Adrenal gland (tissue), 12 donors: ENCODE results near the gene KCNMA1. TPM values are rescaled to one million over a fixed set of nuclear protein-coding genes. Genes with fewer than 3 reads are reported as not detected.

Source experiments
- DNase-seq, 7 donors: peaks; one replicate each; pipeline ENCODE4 v3.0.0-alpha.2; 2019 to 2020
- H3K27ac ChIP-seq, 5 donors: fragments of 200-600 bp; sonication (generic) in 4 of 5; 1 replicate in 3 of 5; 2 replicates in 2 of 5; pipeline versions ENCODE4 v1.5.1 to v1.8.0; 2016 to 2020; ENCODE audit warnings: mild to moderate bottlenecking in 1 of 5
- H3K27me3 ChIP-seq: fragments of 200-600 bp; 2 replicates; pipeline ENCODE4 v1.8.0; 2021
- H3K36me3 ChIP-seq, 2 donors: fragments of 200-600 bp; replicated peaks in 1 of 2; 1 replicate in 1 of 2; 2 replicates in 1 of 2; pipeline versions ENCODE4 v1.5.1 to v1.8.0; 2018 to 2022
- H3K4me1 ChIP-seq, 2 donors: fragments of 200-600 bp; replicated peaks in 1 of 2; 1 replicate in 1 of 2; 2 replicates in 1 of 2; pipeline versions ENCODE4 v1.5.1 to v1.8.0; 2018 to 2021
- H3K4me3 ChIP-seq, 4 donors: fragments of 200-600 bp; sonication (generic) in 3 of 4; one replicate each; pipeline ENCODE4 v1.5.1; 2016 to 2018
- H3K9me3 ChIP-seq, 3 donors: fragments of 200-600 bp; sonication (generic) in 1 of 3; replicated peaks in 1 of 3; 1 replicate in 2 of 3; 2 replicates in 1 of 3; pipeline versions ENCODE4 v1.5.1 to v1.8.0; 2016 to 2021
- CTCF ChIP-seq, 6 experiments: fragments of 450-650 bp in 4 of 6; fragments of 200-600 bp in 2 of 6; sonication (generic) in 1 of 6; IDR thresholded peaks; 1 replicate in 5 of 6; 2 replicates in 1 of 6; pipeline versions ENCODE4 v1.5.1 to v1.8.0; 2016 to 2021; ENCODE audit warnings: antibody characterized with exemption in 6 of 6, mild to moderate bottlenecking in 2 of 6, moderate library complexity in 1 of 6
- POLR2A ChIP-seq, 2 donors: fragments of 450-650 bp; IDR thresholded peaks; one replicate each; pipeline ENCODE4 v1.6.1; 2017; ENCODE audit warnings: antibody characterized with exemption in 2 of 2, mild to moderate bottlenecking in 2 of 2, moderate library complexity in 1 of 2
- WGBS, 4 donors: extraction: QIAGEN DNeasy Blood & Tissue Kit in 2 of 4; methylation state at CpG; one replicate each; pipeline versions ENCODE4 v1.1.5 to v1.1.7; 2013 to 2017; 5-methylcytosine and 5-hydroxymethylcytosine counted together
- intact Hi-C, 2 donors: fragments of 100-400 bp; cut with DNase I; formaldehyde crosslinking; loops; one replicate each; pipeline versions ENCODE4 v1.14.1 to v1.15.0; 2022 to 2023
- polyA plus RNA-seq, 3 donors: library from polyadenylated mRNA; stranded (reverse); fragments of 200-250 nt in 2 of 3; fragments of 350-450 nt in 1 of 3; fragmentation: Illumina TruSeq in 1 of 3; extraction: RNeasy Lipid Tissue Mini Kit (QIAGEN cat#74804) in 1 of 3; gene quantifications; one replicate each; pipeline ENCODE4 v1.2.3, GENCODE V29; 2013 to 2014
- total RNA-seq, 9 donors: library from RNA; depleted of rRNA in 4 of 9; stranded (reverse); fragments of >200 nt in 4 of 9; fragments of 120-200 nt in 1 of 9; fragmentation: NEBNext Ultra II Directional in 1 of 9; extraction: Animal tissue kit (Norgen Biotek cat#: 25700) in 1 of 9; gene quantifications; one replicate each; pipeline versions ENCODE4 v1.1.0 to v1.2.4, GENCODE V29; 2013 to 2023
- donor health status: healthy with polysubstance abuse.
- donor health status: Bipolar disorder and iron deficiency.
- donor health status: DM: yes; HTN: yes; CAD: no.
- donor health status: DM: no; HTN: no; CAD: no.
- donor health status: DM: no; HTN: no; CAD: no.
- donor health status: DM: yes; HTN: yes; CAD: no.

Gene KCNMA1
- total and polyA plus RNA-seq, 12 donors, result 6.4 to 37.7 (median 13.4) TPM

GRCh38 chr10:76871697-76872295 lies 765.8 kb downstream of the KCNMA1 start:
- TF ChIP-seq POLR2A (IDR thresholded peaks at IDR 0.05) (no peak), CTCF (IDR thresholded peaks at IDR 0.05) (no peak)
- Histone ChIP-seq H3K27me3 (no peaks in the 10 kb centered on the region), H3K4me1 (no peaks in the 10 kb centered on the region), H3K27ac (no peak overlapping the region), H3K9me3 (no peaks in the 10 kb centered on the region), H3K36me3 (no peaks in the 10 kb centered on the region), H3K4me3 (no peak overlapping the region)
- no peak for DNase-seq
- WGBS, 4 donors, result 81 to 95% (median 86%) methylated on average over 2 of the region's 2 CpGs
- intact Hi-C loops, result no loop called here

GRCh38 chr10:76869931-76870330 lies 767.7 kb downstream of the KCNMA1 start:
- no peak overlapping the region for H3K4me3 ChIP-seq
- no peaks in the 10 kb centered on the region for H3K9me3 ChIP-seq
- WGBS, 4 donors, result 82 to 86% (median 85%) methylated on average over 7 to 10 of the region's 10 CpGs
- intact Hi-C loops, result no loop called here
- no peak overlapping the region for H3K27ac ChIP-seq
- no peaks in the 10 kb centered on the region for H3K4me1 ChIP-seq
- H3K36me3 ChIP-seq, result no peaks in the 10 kb centered on the region
- no peak for TF ChIP-seq POLR2A (IDR thresholded peaks at IDR 0.05)
- TF ChIP-seq CTCF (IDR thresholded peaks at IDR 0.05), result no peak
- H3K27me3 ChIP-seq, result no peaks in the 10 kb centered on the region
- DNase-seq, result no peak

- H3K4me1 ChIP-seq, result no peaks in the 10 kb centered on the region
- H3K4me3 ChIP-seq, result no peak overlapping the region
- no peaks in the 10 kb centered on the region for H3K36me3 ChIP-seq
- no peaks in the 10 kb centered on the region for H3K9me3 ChIP-seq
- no peak overlapping the region for H3K27ac ChIP-seq
- intact Hi-C loops, result no loop called here
- H3K27me3 ChIP-seq, result no peaks in the 10 kb centered on the region
- no peak for DNase-seq
- no peak for TF ChIP-seq CTCF (IDR thresholded peaks at IDR 0.05)
- TF ChIP-seq POLR2A (IDR thresholded peaks at IDR 0.05), result no peak
- 60 to 82% (median 73%) methylated on average over 4 of the region's 4 CpGs for WGBS, 4 donors
These were observed 769.3 kb downstream of the KCNMA1 start for GRCh38 chr10:76868098-76868977.

GRCh38 chr10:76866841-76867586 lies 770.6 kb downstream of the KCNMA1 start:
- 87 to 93% (median 89%) methylated on average over 4 of the region's 4 CpGs for WGBS, 4 donors

More at GRCh38 chr10:76866841-76867586, 770.6 kb downstream of the KCNMA1 start:
- H3K27ac ChIP-seq, result no peak overlapping the region
- TF ChIP-seq POLR2A (IDR thresholded peaks at IDR 0.05) (no peak), CTCF (IDR thresholded peaks at IDR 0.05) (no peak)
- no peaks in the 10 kb centered on the region for H3K4me1 ChIP-seq
- no peaks in the 10 kb centered on the region for H3K9me3 ChIP-seq
- DNase-seq, result no peak
- H3K36me3 ChIP-seq, result no peaks in the 10 kb centered on the region
- no peak overlapping the region for H3K4me3 ChIP-seq
- no peaks in the 10 kb centered on the region for H3K27me3 ChIP-seq
- intact Hi-C loops, result no loop called here
